Fibroblast of skin of right quadriceps (primary cell): ENCODE measurements around the gene FUT6.
A peak's percentile ranks its signal among the peaks of the same experiment; 100 is the strongest.

Source experiments
- DNase-seq: peaks from one replicate; pipeline ENCODE4 v3.0.0-alpha.2; 2013

The FUT6 gene

GRCh38 chr19:5827891-5828660, 11.4 kb downstream of the FUT6 start:
- DNase-seq, result peak; percentile 95

GRCh38 chr19:5827342-5827890, 12.1 kb downstream of the FUT6 start:
- no peak for DNase-seq

- peak; percentile 45 for DNase-seq
These were observed 12.8 kb downstream of the FUT6 start for GRCh38 chr19:5826531-5827341.

- no peak for DNase-seq
These were observed 14.3 kb downstream of the FUT6 start for GRCh38 chr19:5825178-5825577.

GRCh38 chr19:5824751-5825150, 14.8 kb downstream of the FUT6 start:
- DNase-seq, result no peak

GRCh38 chr19:5823579-5824281, 15.8 kb downstream of the FUT6 start:
- no peak for DNase-seq

GRCh38 chr19:5822181-5822844, 17.2 kb downstream of the FUT6 start:
- DNase-seq, result no peak

- DNase-seq, result no peak
These were observed 17.9 kb downstream of the FUT6 start for GRCh38 chr19:5821521-5822180.

GRCh38 chr19:5820785-5821184, 18.7 kb downstream of the FUT6 start:
- DNase-seq, result no peak

- no peak for DNase-seq
These were observed 20.9 kb downstream of the FUT6 start for GRCh38 chr19:5818594-5818993.

- no peak for DNase-seq
These were observed 22.3 kb downstream of the FUT6 start for GRCh38 chr19:5817218-5817617.

GRCh38 chr19:5814852-5815246, 24.7 kb downstream of the FUT6 start:
- no peak for DNase-seq

GRCh38 chr19:5814123-5814851, 25.2 kb downstream of the FUT6 start:
- no peak for DNase-seq

- no peak for DNase-seq
These were observed 28.4 kb downstream of the FUT6 start for GRCh38 chr19:5811117-5811516.

- no peak for DNase-seq
These were observed 30.0 kb downstream of the FUT6 start for GRCh38 chr19:5809469-5809868.

GRCh38 chr19:5809053-5809452, 30.4 kb downstream of the FUT6 start:
- DNase-seq, result no peak

GRCh38 chr19:5808120-5808816, 31.2 kb downstream of the FUT6 start:
- DNase-seq, result no peak

GRCh38 chr19:5806905-5807304, 32.6 kb downstream of the FUT6 start:
- no peak for DNase-seq

GRCh38 chr19:5806133-5806489, 33.4 kb downstream of the FUT6 start:
- no peak for DNase-seq

- DNase-seq, result peak; percentile 50
These were observed 33.9 kb downstream of the FUT6 start for GRCh38 chr19:5805462-5806132.
